ENCODE measurements around the gene UBE2E2. TPM values are rescaled to one million over a fixed set of nuclear protein-coding genes. Genes with fewer than 3 reads are reported as not detected.

Gene UBE2E2
- total RNA-seq, 1 experiment from 2014 or later: 38.6 TPM

DNA sequence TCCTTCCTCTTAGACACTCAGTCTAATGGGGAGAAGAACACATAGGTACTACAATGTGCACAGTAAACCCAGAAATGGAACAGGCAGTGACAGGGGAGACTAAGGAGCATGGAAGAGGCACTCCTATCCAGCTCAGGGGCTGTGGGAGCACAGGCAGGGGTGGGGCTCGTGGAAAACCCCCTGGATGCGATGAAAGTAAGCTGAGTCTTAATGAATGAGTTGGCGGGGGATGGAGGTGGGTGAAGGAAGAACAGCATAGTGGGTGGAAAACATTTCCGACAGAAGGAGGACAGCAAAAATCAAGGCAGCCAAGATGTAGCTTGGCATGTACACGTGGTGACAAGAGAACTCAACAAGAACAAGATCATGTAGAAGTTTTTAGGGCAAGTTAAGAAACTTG, 33.6 kb upstream of the UBE2E2 start:
- no peak overlapping the region for H3K56ac ChIP-seq (ENCODE audit: insufficient read length, low read depth, low read length)
- no peak overlapping the region for H3K18ac ChIP-seq (ENCODE audit: insufficient read length, low read depth, low read length)
- no peak overlapping the region for H3K27ac Mint-ChIP-seq
- H2AK5ac ChIP-seq (ENCODE audit: insufficient read length, low read length): no peak overlapping the region
- H3K79me1 ChIP-seq (ENCODE audit: insufficient read depth, low read depth, low read length, poor library complexity, severe bottlenecking): no peaks in the 10 kb centered on the region
- H3K9me3 Mint-ChIP-seq: no peaks in the 10 kb centered on the region
- no peak overlapping the region for H2AFZ ChIP-seq (ENCODE audit: low read length)
- H3K27me3 Mint-ChIP-seq (ENCODE audit: low read depth): no peaks in the 10 kb centered on the region
- no peaks in the 10 kb centered on the region for H4K20me1 ChIP-seq (ENCODE audit: control insufficient read depth, insufficient read depth, insufficient read length)
- no peak for DNase-seq
- no CpG with 5 or more reads among the region's 5 CpGs for WGBS (ENCODE audit: extremely low coverage, insufficient read length, low lambda C conversion rate)
- no peaks in the 10 kb centered on the region for H3K9me3 ChIP-seq (ENCODE audit: control insufficient read depth, low read depth, low read length)
- H2BK5ac ChIP-seq (ENCODE audit: insufficient read length, low read length): no peak overlapping the region
- no peak overlapping the region for H3K9ac ChIP-seq (ENCODE audit: extremely low read depth, insufficient read length, low read length)
- no peak overlapping the region for H2BK20ac ChIP-seq (ENCODE audit: low read depth, low read length, poor library complexity, severe bottlenecking)
- H3K23ac ChIP-seq (ENCODE audit: insufficient read length, low read depth, low read length): no peak overlapping the region
- H3K14ac ChIP-seq (ENCODE audit: insufficient read depth, low read length): no peak overlapping the region
- H3K36me3 Mint-ChIP-seq (ENCODE audit: insufficient read depth in 1 of 3, low read depth in 3 of 3): no peaks in the 10 kb centered on the region
- no peak overlapping the region for H2BK15ac ChIP-seq (ENCODE audit: low read depth, low read length)
- H2BK12ac ChIP-seq (ENCODE audit: insufficient read length, low read depth, low read length): no peak overlapping the region
- H3K4me2 ChIP-seq (ENCODE audit: insufficient read depth, insufficient read length, low read length): no peak overlapping the region
- no peak overlapping the region for H3T11ph ChIP-seq (ENCODE audit: low read length)
- H3K27ac ChIP-seq (ENCODE audit: insufficient read length, low read depth, low read length): no peak overlapping the region
- peaks cover 2 to 4% of the 10 kb centered on the region in 2 experiments for H3K4me1 Mint-ChIP-seq
- no peak overlapping the region for H4K91ac ChIP-seq (ENCODE audit: insufficient read length, low read depth, low read length)
- no peak overlapping the region for H2BK120ac ChIP-seq (ENCODE audit: low read depth, low read length, poor library complexity, severe bottlenecking)
- TF ChIP-seq, protein P1, sequence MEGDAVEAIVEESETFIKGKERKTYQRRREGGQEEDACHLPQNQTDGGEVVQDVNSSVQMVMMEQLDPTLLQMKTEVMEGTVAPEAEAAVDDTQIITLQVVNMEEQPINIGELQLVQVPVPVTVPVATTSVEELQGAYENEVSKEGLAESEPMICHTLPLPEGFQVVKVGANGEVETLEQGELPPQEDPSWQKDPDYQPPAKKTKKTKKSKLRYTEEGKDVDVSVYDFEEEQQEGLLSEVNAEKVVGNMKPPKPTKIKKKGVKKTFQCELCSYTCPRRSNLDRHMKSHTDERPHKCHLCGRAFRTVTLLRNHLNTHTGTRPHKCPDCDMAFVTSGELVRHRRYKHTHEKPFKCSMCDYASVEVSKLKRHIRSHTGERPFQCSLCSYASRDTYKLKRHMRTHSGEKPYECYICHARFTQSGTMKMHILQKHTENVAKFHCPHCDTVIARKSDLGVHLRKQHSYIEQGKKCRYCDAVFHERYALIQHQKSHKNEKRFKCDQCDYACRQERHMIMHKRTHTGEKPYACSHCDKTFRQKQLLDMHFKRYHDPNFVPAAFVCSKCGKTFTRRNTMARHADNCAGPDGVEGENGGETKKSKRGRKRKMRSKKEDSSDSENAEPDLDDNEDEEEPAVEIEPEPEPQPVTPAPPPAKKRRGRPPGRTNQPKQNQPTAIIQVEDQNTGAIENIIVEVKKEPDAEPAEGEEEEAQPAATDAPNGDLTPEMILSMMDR (conservative IDR thresholded peaks at IDR 0.05): no peak
- H3K4me1 ChIP-seq (ENCODE audit: insufficient read depth, low read length): no peaks in the 10 kb centered on the region
- H3K23me2 ChIP-seq (ENCODE audit: insufficient read length, low read depth, low read length, poor library complexity, severe bottlenecking): no peaks in the 10 kb centered on the region
- H3K4ac ChIP-seq (ENCODE audit: low read depth, low read length): no peak overlapping the region
- H3K79me2 ChIP-seq (ENCODE audit: insufficient read depth, low read length): no peaks in the 10 kb centered on the region
- H4K5ac ChIP-seq (ENCODE audit: insufficient read length, low read depth, low read length): no peak overlapping the region
- H4K8ac ChIP-seq (replicated peaks; ENCODE audit: insufficient read length, low read depth, low read length): no peak overlapping the region
- H3K4me3 Mint-ChIP-seq: no peak overlapping the region
- H3K27me3 ChIP-seq (ENCODE audit: insufficient read depth, low read length): no peaks in the 10 kb centered on the region

Data from H9 (cell line).